HL-60 (cell line): ENCODE data around the gene CHST9.

Experiments used
- CTCF ChIP-seq: IDR thresholded peaks from one replicate; pipeline ENCODE4 v1.5.1; 2011; ENCODE audit warnings: low read length, control low read depth, inconsistent platforms; ENCODE audit not compliant: insufficient read depth
- POLR2AphosphoS5 ChIP-seq: IDR thresholded peaks from 2 replicates; pipeline ENCODE4 v1.6.1; 2012; ENCODE audit warnings: low read depth

GRCh38 chr18:27171993-27172392 is 13.1 kb downstream of the CHST9 start:
- TF ChIP-seq CTCF (no peak), POLR2AphosphoS5 (no peak)
